ENCODE results near the gene CLEC4A.
A peak's percentile ranks its signal among the peaks of the same experiment; 100 is the strongest.
"Not testable (repeated sequence)": the region's sequence is repeated elsewhere in the genome, so short reads cannot be mapped to it uniquely, and the experiment has no call there.

CLEC4A gene

DNA sequence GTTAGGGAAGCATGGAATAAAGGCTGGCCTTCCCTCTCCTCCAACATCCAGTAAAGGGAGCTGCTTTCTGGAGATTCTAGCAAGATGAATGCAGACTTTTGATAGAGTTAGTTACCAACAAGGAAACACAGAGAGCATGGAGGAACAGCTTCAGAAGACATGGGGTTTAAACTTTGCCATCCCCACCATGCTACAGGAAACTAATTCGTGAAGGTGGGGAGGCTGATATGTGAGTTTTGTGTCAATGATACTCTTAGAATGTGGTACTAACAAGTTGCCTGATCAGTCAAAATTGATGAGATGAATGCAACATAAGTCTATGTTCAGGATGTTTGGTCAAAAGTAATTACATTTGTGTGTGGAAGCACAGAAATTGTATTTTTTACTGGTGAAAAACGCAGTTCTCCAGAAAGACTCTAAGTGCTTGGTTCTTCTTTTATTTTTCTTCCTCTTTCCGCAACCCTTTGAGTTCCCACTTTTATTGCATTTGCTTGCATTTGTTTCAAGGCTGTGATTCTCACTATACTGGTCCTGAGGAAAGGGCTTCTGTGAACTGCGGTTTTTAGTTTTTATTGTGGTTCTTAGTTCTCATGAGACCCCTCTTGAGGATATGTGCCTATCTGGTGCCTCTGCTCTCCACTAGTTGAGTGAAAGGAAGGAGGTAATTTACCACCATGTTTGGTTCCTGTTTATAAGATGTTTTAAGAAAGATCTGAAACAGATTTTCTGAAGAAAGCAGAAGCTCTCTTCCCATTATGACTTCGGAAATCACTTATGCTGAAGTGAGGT, at the start of gene CLEC4A:
TSS of gene CLEC4A (plus strand) at position 494 of the 789 bp plus-strand sequence. CDS start at position 756, 262 bp downstream.
- DNase-seq (ENCODE audit: low read depth): no peak

DNA sequence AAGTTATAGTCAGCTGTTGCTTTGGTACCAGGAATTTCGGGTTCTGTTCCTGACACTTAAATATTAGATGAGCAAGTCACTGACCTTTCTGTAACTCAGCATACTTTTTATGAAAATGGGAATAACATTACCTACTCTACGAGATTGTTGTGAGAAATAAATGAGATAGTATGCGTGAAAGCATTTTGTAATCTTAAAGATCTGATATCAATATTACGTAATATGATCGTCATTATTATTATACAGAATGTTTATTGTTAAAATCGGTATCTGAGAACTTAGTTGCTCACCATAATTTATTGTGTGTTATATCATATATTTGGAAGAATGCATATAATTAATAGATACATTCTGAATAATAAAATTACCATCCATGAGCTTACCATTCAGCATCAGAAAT, 47.5 kb upstream of the CLEC4A start:
- DNase-seq (ENCODE audit: low read depth): no peak

GRCh38 chr12:8076366-8076765, 47.1 kb upstream of the CLEC4A start:
- DNase-seq (ENCODE audit: low read depth): no peak

DNA sequence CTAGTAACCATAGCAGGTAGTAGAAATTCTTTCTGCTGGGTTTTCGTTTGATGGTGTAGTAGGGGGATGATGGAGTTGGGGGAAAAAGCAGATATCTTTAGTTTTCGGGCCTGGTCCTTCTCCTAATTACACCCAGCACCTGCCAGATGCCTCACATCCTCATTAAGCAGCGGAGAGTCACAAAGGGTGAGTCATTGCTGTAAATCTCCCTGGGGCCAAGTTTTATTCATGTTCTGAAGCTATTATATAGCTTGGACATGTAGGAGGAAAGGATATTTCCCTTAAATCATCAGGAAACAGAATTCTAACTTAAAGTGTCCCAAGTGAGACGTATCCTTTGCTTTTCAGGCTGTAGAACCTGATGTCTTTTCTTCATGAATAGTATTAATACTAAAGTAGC, 46.2 kb upstream of the CLEC4A start:
- no peak for DNase-seq (ENCODE audit: low read depth)

DNA sequence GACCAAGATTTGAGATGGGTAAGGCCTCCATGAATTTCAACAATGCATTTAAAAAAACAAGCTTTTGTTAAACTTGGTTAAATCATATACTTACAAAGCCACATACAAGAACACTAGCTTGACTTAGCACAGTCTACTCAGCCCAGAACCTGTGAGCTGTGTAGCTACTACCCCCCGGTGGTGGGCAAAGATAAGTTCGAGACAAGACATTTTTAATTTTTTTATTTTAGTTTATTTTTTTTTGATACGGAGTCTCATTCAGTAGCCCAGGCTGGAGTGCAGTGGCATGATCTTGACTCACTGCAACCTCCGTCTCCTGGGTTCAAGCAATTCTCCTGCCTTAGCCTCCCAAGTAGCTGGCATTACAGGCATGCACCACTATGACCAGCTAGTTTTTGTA, 45.0 kb upstream of the CLEC4A start:
- DNase-seq (ENCODE audit: low read depth): peak; percentile 40

DNA sequence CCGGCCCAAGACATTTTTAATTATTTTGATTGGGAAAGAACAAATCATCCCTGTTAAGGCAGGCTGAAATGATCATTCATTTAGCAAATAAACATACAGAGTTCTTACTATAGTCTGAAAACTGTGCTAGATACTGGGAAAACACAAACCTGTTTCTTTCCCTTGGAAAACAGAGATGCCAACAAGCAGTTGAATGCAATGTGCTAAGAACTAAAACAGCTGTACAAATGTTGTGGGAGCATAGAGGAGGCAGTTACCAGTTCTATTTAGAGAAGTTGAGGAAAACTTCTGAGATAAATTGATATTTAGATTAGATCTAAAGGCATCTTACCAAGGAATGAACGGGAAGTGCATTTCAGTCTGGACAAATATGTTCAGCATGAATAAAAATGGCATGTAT, 44.5 kb upstream of the CLEC4A start:
- no peak for DNase-seq (ENCODE audit: low read depth)

- no peak for DNase-seq (ENCODE audit: low read depth)
These were observed 43.3 kb upstream of the CLEC4A start for GRCh38 chr12:8080120-8080519.

DNA sequence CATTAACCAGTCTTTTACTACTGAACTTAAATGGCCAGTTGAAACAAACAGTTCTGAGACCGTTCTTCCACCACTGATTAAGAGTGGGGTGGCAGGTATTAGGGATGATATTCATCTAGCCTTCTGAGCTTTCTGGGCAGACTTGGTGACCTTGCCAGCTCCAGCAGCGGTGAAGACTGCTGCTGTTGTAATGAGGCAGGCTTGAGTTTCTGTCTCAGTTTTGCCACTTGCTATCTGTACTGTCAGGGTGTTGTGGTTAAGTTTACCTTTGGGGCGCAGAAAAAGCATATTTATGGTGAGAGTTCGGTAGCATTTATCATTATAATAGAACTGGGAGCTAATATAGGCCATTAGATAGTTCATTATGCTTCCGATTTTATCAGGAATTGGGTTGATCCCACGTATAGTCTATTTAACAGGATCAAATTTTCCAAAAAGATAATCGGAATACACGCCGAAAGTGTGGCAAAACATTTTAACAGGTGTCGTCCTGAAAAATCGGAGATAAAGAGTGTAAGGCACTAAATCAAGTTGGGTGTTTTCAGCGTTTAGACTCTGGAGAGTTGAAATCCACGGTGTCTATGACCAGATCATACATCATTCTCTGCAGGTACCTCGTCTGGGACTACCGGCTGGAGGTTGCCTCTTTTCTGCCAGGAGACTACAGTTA, 42.0 kb upstream of the CLEC4A start:
- no peak for DNase-seq (ENCODE audit: low read depth)

- no peak for DNase-seq (ENCODE audit: low read depth)
These were observed 40.7 kb upstream of the CLEC4A start for GRCh38 chr12:8082808-8083100.

DNA sequence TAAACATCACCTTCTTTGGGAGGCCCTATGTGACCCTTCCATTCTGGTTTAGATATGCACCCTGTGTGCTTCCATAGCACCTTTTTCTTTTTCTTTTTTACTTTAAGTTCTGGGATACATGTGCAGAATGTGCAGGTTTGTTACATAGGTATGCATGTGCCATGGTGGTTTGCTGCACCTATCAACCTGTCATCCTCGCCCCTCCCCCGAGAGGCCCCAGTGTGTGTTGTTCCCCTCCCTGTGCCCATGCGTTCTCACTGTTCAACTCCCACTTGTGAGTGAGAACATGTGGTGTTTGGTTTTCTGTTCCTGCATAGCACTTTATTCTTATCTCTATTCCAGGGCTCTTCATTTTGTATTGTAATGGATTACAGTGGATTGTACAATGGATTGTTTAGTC, 39.1 kb upstream of the CLEC4A start:
- not testable (repeated sequence) for DNase-seq (ENCODE audit: low read depth)

- DNase-seq (ENCODE audit: low read depth): no peak
These were observed 35.8 kb upstream of the CLEC4A start for GRCh38 chr12:8087666-8088065.

- DNase-seq (ENCODE audit: low read depth): peak; percentile 23
These were observed 34.8 kb upstream of the CLEC4A start for GRCh38 chr12:8088574-8088973.

- DNase-seq (ENCODE audit: low read depth): not testable (repeated sequence)
These were observed 34.1 kb upstream of the CLEC4A start for GRCh38 chr12:8089277-8089676.

DNA sequence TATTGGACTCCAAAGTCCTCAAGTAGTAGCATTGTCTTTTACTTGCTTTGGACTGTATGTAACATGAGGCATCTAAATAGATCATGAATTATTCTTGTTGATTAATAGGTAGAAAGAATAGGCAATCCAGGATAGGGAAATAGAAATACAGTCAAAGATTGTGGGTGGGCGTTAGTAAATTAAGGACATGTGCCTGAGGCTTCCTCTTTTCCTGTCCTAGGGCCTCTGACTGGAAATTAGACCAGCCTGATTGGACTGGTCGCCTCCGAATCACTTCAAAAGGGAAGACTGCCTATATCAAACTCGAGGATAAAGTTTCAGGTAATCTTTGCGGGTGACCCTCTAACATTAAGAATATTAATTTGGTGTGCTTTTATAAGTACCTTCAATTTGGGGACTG, 33.7 kb upstream of the CLEC4A start:
- DNase-seq (ENCODE audit: low read depth): no peak

DNA sequence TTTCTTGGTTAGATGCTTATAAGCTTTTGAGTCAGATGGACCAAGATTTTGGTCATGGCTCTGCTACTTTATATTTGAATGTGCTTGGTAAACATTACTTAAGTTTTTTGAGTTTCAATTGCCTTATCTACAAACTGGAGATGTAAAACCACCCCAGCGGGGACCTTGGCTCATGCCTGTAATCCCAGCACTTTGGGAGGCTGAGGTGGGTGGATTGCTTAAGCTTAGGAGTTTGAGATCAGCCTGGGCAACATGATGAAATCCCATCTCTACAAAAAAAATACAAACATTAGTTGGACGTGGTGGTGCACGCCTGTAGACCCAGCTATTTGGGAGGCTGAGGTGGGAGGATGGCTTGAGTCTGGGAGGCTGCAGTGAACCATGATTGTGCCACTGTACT, 30.1 kb upstream of the CLEC4A start:
- no peak for DNase-seq (ENCODE audit: low read depth)

GRCh38 chr12:8096281-8096915, 27.0 kb upstream of the CLEC4A start:
- DNase-seq (ENCODE audit: low read depth): no peak

GRCh38 chr12:8099235-8099634, 24.2 kb upstream of the CLEC4A start:
- DNase-seq (ENCODE audit: low read depth): no peak

DNA sequence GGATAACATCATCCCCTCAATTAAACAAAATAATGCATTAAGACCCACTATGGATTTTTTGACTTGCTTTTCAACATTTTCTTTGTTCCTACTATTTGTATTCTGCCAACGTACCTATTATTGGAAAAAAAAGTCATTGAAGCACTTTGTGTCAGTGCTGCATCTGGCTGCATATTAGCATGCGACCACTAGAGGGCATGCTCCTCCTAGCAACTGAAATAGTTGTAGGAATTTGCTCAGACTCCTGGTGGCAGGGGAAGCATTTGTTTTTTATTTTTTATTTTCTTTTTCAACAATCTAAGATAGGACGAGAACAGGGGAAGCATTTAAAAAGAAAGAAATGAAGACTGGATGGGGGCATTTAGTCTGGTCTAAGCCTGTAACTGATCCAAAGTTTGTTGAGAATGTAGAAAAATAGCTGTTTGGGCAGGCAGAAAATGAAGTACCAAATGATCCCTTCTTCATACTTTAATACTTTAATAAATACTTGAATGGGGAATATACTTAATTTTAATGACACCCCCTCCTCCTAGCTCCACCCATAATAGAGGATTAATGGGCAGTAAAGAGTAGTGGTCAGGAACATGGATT, 14.5 kb upstream of the CLEC4A start:
- peak; percentile 72 for DNase-seq (ENCODE audit: low read depth)

DNA sequence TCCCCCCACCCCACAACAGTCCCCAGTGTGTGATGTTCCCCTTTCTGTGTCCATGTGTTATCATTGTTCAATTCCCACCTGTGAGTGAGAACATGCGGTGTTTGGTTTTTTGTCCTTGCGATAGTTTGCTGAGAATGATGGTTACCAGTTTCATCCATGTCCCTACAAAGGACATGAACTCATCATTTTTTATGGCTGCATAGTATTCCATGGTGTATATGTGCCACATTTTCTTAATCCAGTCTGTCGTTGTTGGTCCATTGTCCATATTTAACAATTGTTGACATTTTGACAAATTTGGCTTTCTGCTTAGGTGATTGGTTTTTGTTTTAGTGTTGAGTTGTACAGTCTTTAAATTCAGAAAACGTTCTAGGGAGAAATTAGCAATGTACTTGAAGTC, 10.3 kb upstream of the CLEC4A start:
- not testable (repeated sequence) for DNase-seq (ENCODE audit: low read depth)

GRCh38 chr12:8120072-8120713, 3.2 kb upstream of the CLEC4A start:
- no peak for DNase-seq (ENCODE audit: low read depth)

DNA sequence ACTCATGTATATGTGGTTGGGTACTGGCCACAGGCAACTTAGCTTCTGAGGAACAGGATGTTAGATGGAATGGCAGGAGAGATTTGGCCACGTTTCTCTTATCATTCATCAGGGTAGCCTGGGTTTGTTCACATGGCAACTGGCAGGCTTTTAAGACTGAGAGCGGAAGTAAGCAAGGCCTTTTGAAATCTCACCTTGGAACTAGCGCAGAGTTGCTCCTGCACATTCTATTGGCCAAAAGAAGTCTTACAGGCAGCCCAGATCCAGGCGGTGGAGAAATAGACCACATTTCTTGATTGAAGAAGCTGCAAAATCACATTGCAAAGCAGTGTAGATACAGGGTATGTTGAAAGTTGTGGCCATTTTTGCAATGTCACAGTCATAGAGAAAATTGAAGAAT, 3.7 kb downstream of the CLEC4A start:
- DNase-seq (ENCODE audit: low read depth): no peak

DNA sequence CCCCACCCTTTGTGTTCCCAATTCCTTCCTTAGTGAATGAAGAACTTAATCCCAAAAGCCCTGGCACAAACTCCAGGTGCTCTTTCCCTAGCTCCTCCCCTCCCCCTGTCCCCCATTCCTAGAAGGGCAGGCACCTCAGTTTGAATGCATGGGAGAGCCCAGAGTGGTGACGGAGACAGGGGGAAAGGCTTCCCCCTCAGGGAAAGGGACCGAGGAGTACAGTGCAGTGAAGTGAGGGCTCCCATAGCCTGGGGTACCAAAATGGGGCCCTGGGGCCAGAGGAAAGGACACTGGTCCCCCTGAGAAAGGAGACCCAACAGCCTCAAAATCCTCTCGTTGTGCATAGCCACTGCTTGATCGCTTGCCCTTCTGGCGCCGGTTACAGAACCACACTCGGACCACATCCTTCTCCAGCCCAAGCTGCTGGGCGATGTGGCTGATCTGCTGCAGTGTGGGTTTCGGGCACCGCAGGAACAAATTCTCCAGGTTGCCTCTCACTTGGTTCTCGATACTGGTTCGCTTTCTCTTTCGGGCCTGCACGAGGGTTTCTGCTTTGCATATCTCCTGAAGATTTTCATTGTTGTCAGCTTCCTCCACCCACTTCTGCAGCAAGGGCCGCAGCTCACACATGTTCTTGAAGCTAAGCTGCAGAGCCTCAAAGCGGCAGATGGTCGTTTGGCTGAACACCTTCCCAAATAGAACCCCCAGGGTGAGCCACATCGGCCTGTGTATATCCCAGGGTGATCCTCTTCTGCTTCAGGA, 10.4 kb downstream of the CLEC4A start:
- not testable (repeated sequence) for DNase-seq (ENCODE audit: low read depth)

Data from activated gamma-delta T cell treated with anti-CD3 and anti-CD28 coated beads, Interleukin-2, amount 50 U/mL, for 16 hours (primary cell).